ENCODE data around the gene KLF3. TPM values are rescaled to one million over a fixed set of nuclear protein-coding genes. Genes with fewer than 3 reads are reported as not detected.
"Not testable (repeated sequence)": the region's sequence is repeated elsewhere in the genome, so short reads cannot be mapped to it uniquely, and the experiment has no call there.

KLF3 gene
- total RNA-seq, 6 experiments from 2014 or later = 21.3 to 37.6 (median 26.8) TPM

- intact Hi-C loops (cut with DNase I) = no loop called here
- no peak overlapping the region for H3K27ac ChIP-seq
- no peak for ATAC-seq
These were observed 42.2 kb upstream of the KLF3 start for GRCh38 chr4:38621831-38622230.

GRCh38 chr4:38622340-38622739, 41.7 kb upstream of the KLF3 start:
- H3K4me1 ChIP-seq; H3K27me3 ChIP-seq; H3K36me3 ChIP-seq; ATAC-seq; H3K4me3 ChIP-seq; H3K9me3 ChIP-seq; intact Hi-C loops (cut with DNase I); DNase-seq; H3K27ac ChIP-seq: not testable (repeated sequence)
- 70% methylated on average over 2 of the region's 2 CpGs for WGBS (ENCODE audit: insufficient coverage, low coverage, low lambda C conversion rate, missing lambda C conversion rate)

More at GRCh38 chr4:38621831-38622230, 42.2 kb upstream of the KLF3 start:
- Histone ChIP-seq H3K36me3 (no peaks in the 10 kb centered on the region), H3K4me1 (peaks cover 0 to 9% (median 0%) of the 10 kb centered on the region in 4 donors), H3K9me3 (no peaks in the 10 kb centered on the region), H3K27me3 (no peaks in the 10 kb centered on the region), H3K4me3 (no peak overlapping the region)
- WGBS (ENCODE audit: insufficient coverage, low coverage, low lambda C conversion rate, missing lambda C conversion rate) = 78% methylated on average over 4 of the region's 6 CpGs
- no peak for TF ChIP-seq POLR2A (IDR thresholded peaks at IDR 0.05)
- DNase-seq = no peak

- intact Hi-C loops (cut with DNase I) = no loop called here
- no peak overlapping the region for H3K4me3 ChIP-seq
- H3K36me3 ChIP-seq = no peaks in the 10 kb centered on the region
- ATAC-seq (no peak), DNase-seq (no peak)
- peaks cover 0 to 9% (median 0%) of the 10 kb centered on the region in 4 donors for H3K4me1 ChIP-seq
- no peak overlapping the region for H3K27ac ChIP-seq
- TF ChIP-seq POLR2A (IDR thresholded peaks at IDR 0.05) = no peak
- TF ChIP-seq, protein P1, sequence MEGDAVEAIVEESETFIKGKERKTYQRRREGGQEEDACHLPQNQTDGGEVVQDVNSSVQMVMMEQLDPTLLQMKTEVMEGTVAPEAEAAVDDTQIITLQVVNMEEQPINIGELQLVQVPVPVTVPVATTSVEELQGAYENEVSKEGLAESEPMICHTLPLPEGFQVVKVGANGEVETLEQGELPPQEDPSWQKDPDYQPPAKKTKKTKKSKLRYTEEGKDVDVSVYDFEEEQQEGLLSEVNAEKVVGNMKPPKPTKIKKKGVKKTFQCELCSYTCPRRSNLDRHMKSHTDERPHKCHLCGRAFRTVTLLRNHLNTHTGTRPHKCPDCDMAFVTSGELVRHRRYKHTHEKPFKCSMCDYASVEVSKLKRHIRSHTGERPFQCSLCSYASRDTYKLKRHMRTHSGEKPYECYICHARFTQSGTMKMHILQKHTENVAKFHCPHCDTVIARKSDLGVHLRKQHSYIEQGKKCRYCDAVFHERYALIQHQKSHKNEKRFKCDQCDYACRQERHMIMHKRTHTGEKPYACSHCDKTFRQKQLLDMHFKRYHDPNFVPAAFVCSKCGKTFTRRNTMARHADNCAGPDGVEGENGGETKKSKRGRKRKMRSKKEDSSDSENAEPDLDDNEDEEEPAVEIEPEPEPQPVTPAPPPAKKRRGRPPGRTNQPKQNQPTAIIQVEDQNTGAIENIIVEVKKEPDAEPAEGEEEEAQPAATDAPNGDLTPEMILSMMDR (IDR thresholded peaks at IDR 0.05) = no peak
- no peaks in the 10 kb centered on the region for H3K9me3 ChIP-seq
- H3K27me3 ChIP-seq = no peaks in the 10 kb centered on the region
- no CpG with 5 or more reads among the region's 2 CpGs for WGBS (ENCODE audit: insufficient coverage, low coverage, low lambda C conversion rate, missing lambda C conversion rate)
These were observed 40.7 kb upstream of the KLF3 start for GRCh38 chr4:38623260-38623659.

DNA sequence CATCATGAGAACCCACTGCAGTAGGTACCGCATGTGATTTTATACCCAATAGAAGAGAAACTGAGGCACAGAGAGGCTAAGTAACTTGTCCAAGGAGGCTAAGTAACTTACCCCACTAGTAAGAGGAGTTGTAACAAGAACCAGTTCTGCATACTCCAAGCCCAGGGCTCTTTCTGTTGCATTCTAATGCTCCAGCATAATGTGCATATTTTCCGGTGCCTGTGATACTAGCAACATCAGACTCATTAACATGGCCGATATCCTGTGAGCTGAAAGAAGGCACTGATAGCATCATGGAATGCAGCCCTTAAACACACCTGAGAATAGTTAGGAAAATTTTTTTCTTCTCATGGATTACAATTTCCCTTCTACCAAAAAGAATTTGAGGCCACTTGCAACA, 39.7 kb upstream of the KLF3 start:
- intact Hi-C loops (cut with DNase I) = no loop called here
- WGBS (ENCODE audit: insufficient coverage, low coverage, low lambda C conversion rate, missing lambda C conversion rate) = 100% methylated on average over 3 of the region's 3 CpGs
- DNase-seq (no peak), ATAC-seq (no peak)
- Histone ChIP-seq H3K27me3 (no peaks in the 10 kb centered on the region), H3K36me3 (no peaks in the 10 kb centered on the region), H3K9me3 (no peaks in the 10 kb centered on the region), H3K27ac (no peak overlapping the region), H3K4me3 (no peak overlapping the region), H3K4me1 (peaks cover 0 to 9% (median 0%) of the 10 kb centered on the region in 4 donors)
- TF ChIP-seq POLR2A (IDR thresholded peaks at IDR 0.05) = no peak

DNA sequence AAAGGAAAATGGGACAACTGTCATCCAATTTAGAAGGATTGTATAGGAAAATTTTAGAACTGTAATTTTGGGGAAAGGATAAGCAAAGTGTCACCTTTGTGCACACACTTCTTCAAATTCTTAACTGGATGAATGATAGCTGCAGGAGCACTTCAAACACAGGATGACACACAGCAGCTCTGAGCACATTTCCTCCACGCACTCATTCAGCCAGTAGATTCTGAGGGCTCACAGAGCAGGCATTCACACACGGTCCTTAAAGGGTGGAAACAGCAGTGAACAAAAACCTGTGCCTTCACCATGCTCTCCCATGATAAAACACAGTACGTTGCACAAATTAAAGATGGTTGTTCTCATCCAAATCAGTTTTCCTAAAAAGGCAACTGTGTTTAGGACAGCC, 38.5 kb upstream of the KLF3 start:
- TF ChIP-seq, protein P1 (IDR thresholded peaks at IDR 0.05) = no peak
- TF ChIP-seq POLR2A (IDR thresholded peaks at IDR 0.05) = no peak
- Histone ChIP-seq H3K4me1 (peaks cover 0 to 9% (median 0%) of the 10 kb centered on the region in 4 donors), H3K27ac (no peak overlapping the region), H3K4me3 (no peak overlapping the region), H3K27me3 (no peaks in the 10 kb centered on the region), H3K36me3 (no peaks in the 10 kb centered on the region), H3K9me3 (no peaks in the 10 kb centered on the region)
- ATAC-seq = no peak
- DNase-seq = no peak
- intact Hi-C loops (cut with DNase I) = no loop called here
- WGBS (ENCODE audit: insufficient coverage, low coverage, low lambda C conversion rate, missing lambda C conversion rate) = 73% methylated on average over 3 of the region's 3 CpGs

GRCh38 chr4:38626901-38627444, 37.0 kb upstream of the KLF3 start:
- DNase-seq = not testable (repeated sequence)

GRCh38 chr4:38630519-38630918, 33.5 kb upstream of the KLF3 start:
- H3K36me3 ChIP-seq = no peaks in the 10 kb centered on the region
- no peaks in the 10 kb centered on the region for H3K27me3 ChIP-seq
- intact Hi-C loops (cut with DNase I) = no loop called here
- ATAC-seq (no peak), DNase-seq (no peak)
- no peak overlapping the region for H3K4me3 ChIP-seq
- TF ChIP-seq, protein P1 (IDR thresholded peaks at IDR 0.05) = no peak
- TF ChIP-seq POLR2A (IDR thresholded peaks at IDR 0.05) = no peak
- no peaks in the 10 kb centered on the region for H3K9me3 ChIP-seq
- H3K27ac ChIP-seq = no peak overlapping the region
- H3K4me1 ChIP-seq = no peaks in the 10 kb centered on the region

More at GRCh38 chr4:38626901-38627444, 37.0 kb upstream of the KLF3 start:
- intact Hi-C loops (cut with DNase I); H3K27me3 ChIP-seq; H3K36me3 ChIP-seq; H3K27ac ChIP-seq; H3K9me3 ChIP-seq; H3K4me1 ChIP-seq; H3K4me3 ChIP-seq; ATAC-seq: not testable (repeated sequence)
- 100% methylated on average over 7 of the region's 32 CpGs for WGBS (ENCODE audit: insufficient coverage, low coverage, low lambda C conversion rate, missing lambda C conversion rate)

Data from right lobe of liver (tissue), 6 donors.